ENCODE measurements around the gene KREMEN1.
"Not testable (repeated sequence)": the region's sequence is repeated elsewhere in the genome, so short reads cannot be mapped to it uniquely, and the experiment has no call there.

KREMEN1 gene

DNA sequence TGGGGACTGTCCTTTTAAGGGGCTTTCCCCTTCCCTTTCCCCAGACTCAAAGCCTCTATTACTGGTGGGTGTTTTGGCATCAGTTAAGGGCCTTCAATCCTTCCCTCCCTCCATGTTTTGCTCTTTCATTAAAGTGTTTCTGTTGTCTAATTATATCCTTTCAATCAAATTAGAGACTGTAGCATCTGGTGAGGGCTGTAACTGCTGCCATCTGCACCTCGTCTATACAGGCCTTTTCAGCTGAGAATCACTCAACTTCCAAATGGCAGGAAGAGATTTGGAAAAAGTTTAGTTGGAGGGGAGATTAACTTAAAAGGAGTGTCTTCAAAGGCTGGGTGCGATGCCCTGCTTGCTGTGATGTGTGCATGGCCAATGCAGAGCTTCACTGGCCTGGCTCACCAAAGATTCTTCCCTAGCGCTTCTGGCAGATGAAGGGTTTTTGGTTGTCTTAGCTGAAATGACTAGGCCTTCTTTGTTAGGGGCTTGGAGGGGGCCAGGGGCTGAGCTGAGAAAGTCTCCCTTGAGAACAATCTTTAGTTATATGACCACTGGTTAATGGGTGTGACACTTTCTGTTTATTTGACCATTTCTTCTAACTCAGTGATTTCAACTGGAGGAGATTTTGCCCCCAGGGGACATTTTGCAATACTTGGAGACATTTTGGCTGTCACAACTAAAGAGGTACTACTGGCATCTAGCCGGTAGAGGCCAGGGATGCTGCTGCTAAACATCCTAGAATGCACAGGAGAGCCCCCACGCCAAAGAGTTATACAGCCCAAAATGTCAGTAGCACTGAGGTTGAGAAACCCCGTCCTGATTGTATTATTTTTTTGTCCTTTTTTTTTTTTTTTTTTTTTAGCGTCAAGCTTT lies 7.5 kb downstream of the KREMEN1 start:
- Histone ChIP-seq H3K36me3 (replicated peaks; ENCODE audit: insufficient read depth, low read length) (no peaks in the 10 kb centered on the region), H3F3A (ENCODE audit: insufficient read depth, low read length) (no peaks in the 10 kb centered on the region), H3K79me2 (ENCODE audit: low read length) (no peaks in the 10 kb centered on the region), H3K27ac (ENCODE audit: low read length) (no peak overlapping the region), H4K20me1 (ENCODE audit: insufficient read depth, low read length) (no peaks in the 10 kb centered on the region), H3K4me1 (ENCODE audit: low read length) (no peaks in the 10 kb centered on the region), H3K27me3 (replicated peaks; ENCODE audit: insufficient read depth, low read length) (no peaks in the 10 kb centered on the region), H3K9me3 (replicated peaks; ENCODE audit: insufficient read depth, low read length) (no peaks in the 10 kb centered on the region), H3K4me3 (ENCODE audit: low read length) (no peak overlapping the region), H3K9ac (ENCODE audit: low read length) (no peak overlapping the region), H3K4me2 (ENCODE audit: low read depth, low read length) (no peak overlapping the region), H3K9me2 (replicated peaks; ENCODE audit: insufficient read depth, low read length) (no peaks in the 10 kb centered on the region), H2AFZ (ENCODE audit: low read length) (no peak overlapping the region)
- TF ChIP-seq, protein P1, sequence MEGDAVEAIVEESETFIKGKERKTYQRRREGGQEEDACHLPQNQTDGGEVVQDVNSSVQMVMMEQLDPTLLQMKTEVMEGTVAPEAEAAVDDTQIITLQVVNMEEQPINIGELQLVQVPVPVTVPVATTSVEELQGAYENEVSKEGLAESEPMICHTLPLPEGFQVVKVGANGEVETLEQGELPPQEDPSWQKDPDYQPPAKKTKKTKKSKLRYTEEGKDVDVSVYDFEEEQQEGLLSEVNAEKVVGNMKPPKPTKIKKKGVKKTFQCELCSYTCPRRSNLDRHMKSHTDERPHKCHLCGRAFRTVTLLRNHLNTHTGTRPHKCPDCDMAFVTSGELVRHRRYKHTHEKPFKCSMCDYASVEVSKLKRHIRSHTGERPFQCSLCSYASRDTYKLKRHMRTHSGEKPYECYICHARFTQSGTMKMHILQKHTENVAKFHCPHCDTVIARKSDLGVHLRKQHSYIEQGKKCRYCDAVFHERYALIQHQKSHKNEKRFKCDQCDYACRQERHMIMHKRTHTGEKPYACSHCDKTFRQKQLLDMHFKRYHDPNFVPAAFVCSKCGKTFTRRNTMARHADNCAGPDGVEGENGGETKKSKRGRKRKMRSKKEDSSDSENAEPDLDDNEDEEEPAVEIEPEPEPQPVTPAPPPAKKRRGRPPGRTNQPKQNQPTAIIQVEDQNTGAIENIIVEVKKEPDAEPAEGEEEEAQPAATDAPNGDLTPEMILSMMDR (IDR thresholded peaks at IDR 0.05; ENCODE audit: low read length): no peak
- TF ChIP-seq EZH2phosphoT487 (IDR thresholded peaks at IDR 0.05; ENCODE audit: low read length) (no peak), EZH2 (optimal IDR thresholded peaks at IDR 0.05; ENCODE audit: low read depth, low read length) (no peak)
- DNase-seq: no peak

DNA sequence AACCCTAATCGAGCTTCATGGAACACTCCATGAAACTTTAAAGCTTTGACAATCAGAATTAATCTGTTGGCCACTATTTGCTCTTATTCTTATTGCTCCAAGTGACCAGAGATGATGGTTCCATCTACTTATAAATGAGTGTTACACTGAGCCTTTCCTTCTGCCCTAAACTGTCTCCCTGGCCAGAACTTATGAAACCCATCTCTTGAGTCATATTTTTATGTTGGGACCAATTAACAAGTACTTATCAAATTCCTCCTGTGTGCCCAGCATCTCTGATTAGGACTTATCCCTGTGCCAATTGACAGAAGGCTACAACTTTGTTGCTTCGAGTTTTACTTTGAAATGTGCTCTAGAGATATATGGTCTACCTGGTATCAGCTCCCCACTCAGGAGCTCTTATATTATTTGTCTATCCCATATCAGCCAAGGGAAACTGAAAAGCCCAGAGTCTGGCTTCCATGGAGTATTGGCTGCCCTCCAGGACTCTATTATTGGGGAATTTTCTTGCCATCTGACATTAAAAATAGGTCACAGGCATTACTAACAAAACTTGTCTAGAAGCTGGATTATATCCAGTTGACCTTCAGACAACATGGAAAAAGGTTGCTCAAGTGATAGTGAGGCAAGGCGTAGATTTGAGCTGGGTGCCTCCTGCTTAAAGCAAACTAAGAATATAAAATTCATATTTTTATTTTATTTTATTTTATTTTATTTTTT lies 8.8 kb downstream of the KREMEN1 start:
- Histone ChIP-seq H3K27ac (ENCODE audit: low read length) (no peak overlapping the region), H2AFZ (ENCODE audit: low read length) (no peak overlapping the region), H4K20me1 (ENCODE audit: insufficient read depth, low read length) (no peaks in the 10 kb centered on the region), H3K4me2 (ENCODE audit: low read depth, low read length) (no peak overlapping the region), H3K4me1 (ENCODE audit: low read length) (no peaks in the 10 kb centered on the region), H3K9ac (ENCODE audit: low read length) (no peak overlapping the region), H3K36me3 (replicated peaks; ENCODE audit: insufficient read depth, low read length) (no peaks in the 10 kb centered on the region), H3K9me3 (replicated peaks; ENCODE audit: insufficient read depth, low read length) (no peaks in the 10 kb centered on the region), H3K27me3 (replicated peaks; ENCODE audit: insufficient read depth, low read length) (no peaks in the 10 kb centered on the region), H3K79me2 (ENCODE audit: low read length) (no peaks in the 10 kb centered on the region), H3K4me3 (ENCODE audit: low read length) (no peak overlapping the region), H3K9me2 (replicated peaks; ENCODE audit: insufficient read depth, low read length) (no peaks in the 10 kb centered on the region), H3F3A (ENCODE audit: insufficient read depth, low read length) (no peaks in the 10 kb centered on the region)
- TF ChIP-seq, protein P1 (IDR thresholded peaks at IDR 0.05; ENCODE audit: low read length): no peak
- no peak for DNase-seq

DNA sequence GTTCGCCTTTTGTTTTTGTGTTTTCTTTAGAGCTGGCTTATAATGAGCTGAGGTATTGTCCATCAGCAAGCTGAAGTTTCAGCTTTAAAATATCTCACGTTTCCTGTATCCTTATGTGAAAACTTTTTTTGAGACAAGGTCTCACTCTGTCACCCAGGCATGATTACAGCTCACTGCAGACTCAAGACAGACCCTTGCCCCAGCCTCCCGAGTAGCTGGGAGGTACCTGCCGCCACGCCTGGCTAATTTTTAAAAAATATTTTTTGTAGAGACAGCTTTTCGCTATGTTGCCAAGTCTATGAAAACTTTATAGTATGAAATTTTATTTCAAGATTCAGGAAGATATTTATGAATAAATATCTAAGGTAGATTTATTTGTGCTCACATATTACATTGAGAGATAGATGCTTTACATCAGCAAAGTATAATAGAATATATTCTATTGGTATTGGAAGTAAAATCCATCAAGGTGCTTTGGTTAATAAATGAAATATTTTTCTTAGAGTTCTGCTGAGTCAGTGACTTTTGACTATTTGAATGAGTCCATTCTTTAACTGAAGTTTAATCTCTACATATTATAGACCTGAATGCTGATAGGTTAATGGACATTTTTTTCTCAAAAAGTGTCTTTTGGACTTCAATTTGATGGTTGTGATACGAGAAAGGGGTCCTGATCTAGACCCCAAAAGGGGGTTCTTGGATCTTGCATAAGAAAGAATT lies 10.2 kb downstream of the KREMEN1 start:
- H3K9ac ChIP-seq (ENCODE audit: low read length): no peak overlapping the region
- H3K4me2 ChIP-seq (ENCODE audit: low read depth, low read length): no peak overlapping the region
- no peaks in the 10 kb centered on the region for H3K79me2 ChIP-seq (ENCODE audit: low read length)
- H2AFZ ChIP-seq (ENCODE audit: low read length): no peak overlapping the region
- H3F3A ChIP-seq (ENCODE audit: insufficient read depth, low read length): no peaks in the 10 kb centered on the region
- no peak overlapping the region for H3K4me3 ChIP-seq (ENCODE audit: low read length)
- H3K4me1 ChIP-seq (ENCODE audit: low read length): no peaks in the 10 kb centered on the region
- TF ChIP-seq, protein P1 (IDR thresholded peaks at IDR 0.05; ENCODE audit: low read length): no peak
- TF ChIP-seq EZH2 (optimal IDR thresholded peaks at IDR 0.05; ENCODE audit: low read depth, low read length) (no peak), EZH2phosphoT487 (IDR thresholded peaks at IDR 0.05; ENCODE audit: low read length) (no peak)
- no peak overlapping the region for H3K27ac ChIP-seq (ENCODE audit: low read length)
- no peaks in the 10 kb centered on the region for H3K9me3 ChIP-seq (replicated peaks; ENCODE audit: insufficient read depth, low read length)
- no peaks in the 10 kb centered on the region for H3K9me2 ChIP-seq (replicated peaks; ENCODE audit: insufficient read depth, low read length)
- no peaks in the 10 kb centered on the region for H4K20me1 ChIP-seq (ENCODE audit: insufficient read depth, low read length)
- no peaks in the 10 kb centered on the region for H3K27me3 ChIP-seq (replicated peaks; ENCODE audit: insufficient read depth, low read length)
- no peaks in the 10 kb centered on the region for H3K36me3 ChIP-seq (replicated peaks; ENCODE audit: insufficient read depth, low read length)
- DNase-seq: no peak

DNA sequence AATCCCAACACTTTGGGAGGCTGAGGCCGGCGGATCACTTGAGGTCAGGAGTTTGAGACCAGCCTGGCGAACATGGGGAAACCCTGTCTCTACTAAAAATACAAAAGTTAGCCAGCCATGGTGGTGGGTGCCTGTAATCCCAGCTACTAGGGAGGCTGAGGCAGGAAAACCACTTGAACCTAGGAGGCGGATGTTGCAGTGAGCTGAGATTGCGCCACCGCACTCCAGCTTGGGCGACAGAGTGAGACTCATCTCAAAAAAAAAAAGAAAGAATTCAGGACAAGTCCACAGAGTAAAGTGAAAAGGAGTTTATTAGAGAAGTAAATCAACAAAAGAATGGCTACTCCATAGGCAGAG lies 10.7 kb downstream of the KREMEN1 start:
- H3K9me2 ChIP-seq (replicated peaks; ENCODE audit: insufficient read depth, low read length); H3K4me1 ChIP-seq (ENCODE audit: low read length); H3K27ac ChIP-seq (ENCODE audit: low read length); H3K4me3 ChIP-seq (ENCODE audit: low read length); H3F3A ChIP-seq (ENCODE audit: insufficient read depth, low read length); H4K20me1 ChIP-seq (ENCODE audit: insufficient read depth, low read length); H3K9ac ChIP-seq (ENCODE audit: low read length); H3K27me3 ChIP-seq (replicated peaks; ENCODE audit: insufficient read depth, low read length); H3K9me3 ChIP-seq (replicated peaks; ENCODE audit: insufficient read depth, low read length); H3K36me3 ChIP-seq (replicated peaks; ENCODE audit: insufficient read depth, low read length); H3K4me2 ChIP-seq (ENCODE audit: low read depth, low read length); H3K79me2 ChIP-seq (ENCODE audit: low read length); H2AFZ ChIP-seq (ENCODE audit: low read length); DNase-seq: not testable (repeated sequence)

Data from MM.1S (cell line).